H7 (cell line): ENCODE data around the gene STKLD1. TPM values are rescaled to one million over a fixed set of nuclear protein-coding genes. Genes with fewer than 3 reads are reported as not detected.

ENCODE experiments used
- DNase-seq: peaks from one replicate; pipeline ENCODE4 v3.0.0; 2012
- H3K27me3 ChIP-seq: 2 replicates; pipeline ENCODE4 v1.6.0; 2011; ENCODE audit warnings: mild to moderate bottlenecking, low read length; ENCODE audit not compliant: control insufficient read depth, insufficient read depth
- H3K36me3 ChIP-seq: replicated peaks from 2 replicates; pipeline ENCODE4 v1.5.1; 2011; ENCODE audit warnings: low read length; ENCODE audit not compliant: control insufficient read depth, insufficient read depth
- H3K4me3 ChIP-seq: 2 replicates; pipeline ENCODE4 v1.5.1; 2011; ENCODE audit warnings: low read depth, mild to moderate bottlenecking, control low read depth, low read length, moderate library complexity; ENCODE audit not compliant: insufficient read depth
- total RNA-seq: library from RNA; depleted of rRNA; stranded (reverse); fragments of >200 nt; shearing (Covaris generic); gene quantifications from 2 replicates; pipeline ENCODE4 v1.2.3, GENCODE V29; 2014

STKLD1 gene
- total RNA-seq, 1 experiment from 2014 or later = 0.17 TPM

DNA sequence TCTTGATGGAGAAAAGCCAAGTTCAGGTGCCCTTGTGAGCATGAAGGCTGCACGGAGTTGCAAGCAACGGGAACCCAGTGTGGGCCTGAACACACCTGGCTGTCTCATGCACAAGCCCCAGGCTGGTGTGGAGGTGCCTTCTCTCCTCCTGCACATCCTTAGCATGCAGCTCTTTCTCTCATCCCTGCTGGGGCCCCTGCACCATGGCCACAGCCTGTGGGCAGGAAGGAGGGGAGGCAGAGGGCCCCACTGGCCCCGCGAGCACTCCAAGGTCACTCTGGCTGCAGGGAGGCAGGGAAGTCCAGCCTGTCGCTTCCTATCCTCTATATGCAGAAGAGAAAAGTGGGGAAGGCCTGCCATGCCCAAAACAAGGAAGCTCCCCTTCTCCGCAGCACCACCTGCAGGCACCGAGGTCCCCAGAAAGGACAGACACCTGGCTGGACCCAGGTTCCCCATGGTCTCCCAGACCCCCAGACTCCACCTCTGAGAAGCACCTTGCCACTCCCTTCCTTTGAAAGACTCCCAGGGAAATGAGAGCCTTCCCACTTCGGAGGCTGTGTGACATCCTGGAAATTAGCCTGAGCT lies 18.6 kb downstream of the STKLD1 start:
- Histone ChIP-seq H3K4me3 (no peak overlapping the region), H3K36me3 (no peaks in the 10 kb centered on the region), H3K27me3 (no peaks in the 10 kb centered on the region)
- DNase-seq = peak; percentile 56

- Histone ChIP-seq H3K36me3 (no peaks in the 10 kb centered on the region), H3K27me3 (no peaks in the 10 kb centered on the region), H3K4me3 (no peak overlapping the region)
- DNase-seq = peak; percentile 91
Measured at GRCh38 chr9:133396952-133397351, 20.8 kb downstream of the STKLD1 start.

- DNase-seq = peak; percentile 31
- Histone ChIP-seq H3K4me3 (no peak overlapping the region), H3K27me3 (no peaks in the 10 kb centered on the region), H3K36me3 (no peaks in the 10 kb centered on the region)
Measured at GRCh38 chr9:133397370-133397769, 21.2 kb downstream of the STKLD1 start.

- DNase-seq = peak; percentile 37
- Histone ChIP-seq H3K4me3 (no peak overlapping the region), H3K36me3 (no peaks in the 10 kb centered on the region), H3K27me3 (no peaks in the 10 kb centered on the region)
Measured at GRCh38 chr9:133397895-133398294, 21.7 kb downstream of the STKLD1 start.

DNA sequence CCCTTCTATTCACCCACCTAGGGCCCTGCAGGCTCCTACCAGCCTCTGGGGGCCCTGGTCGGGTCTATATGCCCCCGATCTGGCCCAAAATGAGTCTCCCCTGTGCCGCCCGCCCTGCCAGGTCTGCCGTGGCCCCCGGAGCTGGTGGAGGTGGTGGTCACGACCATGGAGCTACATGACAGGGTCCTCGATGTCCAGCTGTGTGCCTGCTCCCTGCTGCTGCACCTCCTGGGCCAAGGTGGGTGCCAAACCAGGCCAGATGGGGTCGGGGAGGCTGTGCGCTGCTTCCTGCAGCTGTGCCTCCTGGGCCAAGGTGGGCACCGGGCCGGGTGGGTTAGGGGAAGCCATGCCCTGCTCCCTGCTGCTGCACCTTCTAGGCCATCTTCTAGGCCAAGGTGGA lies 24.1 kb downstream of the STKLD1 start:
- H3K27me3 ChIP-seq = no peaks in the 10 kb centered on the region
- peaks cover 3% of the 10 kb centered on the region for H3K36me3 ChIP-seq
- DNase-seq = peak; percentile 46
- no peak overlapping the region for H3K4me3 ChIP-seq

GRCh38 chr9:133401588-133401987 lies 25.4 kb downstream of the STKLD1 start:
- peak; percentile 42 for DNase-seq
- Histone ChIP-seq H3K36me3 (peaks cover 10% of the 10 kb centered on the region), H3K4me3 (no peak overlapping the region), H3K27me3 (no peaks in the 10 kb centered on the region)

DNA sequence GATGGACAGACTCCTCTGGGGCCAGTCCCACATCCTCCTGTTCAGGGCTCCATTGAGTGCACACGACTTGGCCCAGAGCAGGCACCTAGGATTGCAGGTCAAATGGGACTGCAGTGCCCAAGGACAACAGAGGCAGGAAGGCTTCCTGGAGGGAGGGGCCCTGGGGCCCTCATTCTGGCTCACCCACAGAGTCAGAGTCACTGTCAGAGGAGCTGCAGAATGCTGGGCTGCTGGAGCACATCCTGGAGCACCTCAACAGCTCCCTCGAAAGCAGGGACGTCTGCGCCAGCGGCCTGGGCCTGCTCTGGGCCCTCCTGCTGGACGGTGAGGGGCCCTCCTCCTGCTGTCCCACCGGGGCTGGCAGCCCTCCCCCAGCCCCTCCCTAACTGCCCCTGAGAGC lies 26.5 kb downstream of the STKLD1 start:
- H3K4me3 ChIP-seq = no peak overlapping the region
- H3K36me3 ChIP-seq = peaks cover 12% of the 10 kb centered on the region
- peak; percentile 51 for DNase-seq
- H3K27me3 ChIP-seq = no peaks in the 10 kb centered on the region

DNA sequence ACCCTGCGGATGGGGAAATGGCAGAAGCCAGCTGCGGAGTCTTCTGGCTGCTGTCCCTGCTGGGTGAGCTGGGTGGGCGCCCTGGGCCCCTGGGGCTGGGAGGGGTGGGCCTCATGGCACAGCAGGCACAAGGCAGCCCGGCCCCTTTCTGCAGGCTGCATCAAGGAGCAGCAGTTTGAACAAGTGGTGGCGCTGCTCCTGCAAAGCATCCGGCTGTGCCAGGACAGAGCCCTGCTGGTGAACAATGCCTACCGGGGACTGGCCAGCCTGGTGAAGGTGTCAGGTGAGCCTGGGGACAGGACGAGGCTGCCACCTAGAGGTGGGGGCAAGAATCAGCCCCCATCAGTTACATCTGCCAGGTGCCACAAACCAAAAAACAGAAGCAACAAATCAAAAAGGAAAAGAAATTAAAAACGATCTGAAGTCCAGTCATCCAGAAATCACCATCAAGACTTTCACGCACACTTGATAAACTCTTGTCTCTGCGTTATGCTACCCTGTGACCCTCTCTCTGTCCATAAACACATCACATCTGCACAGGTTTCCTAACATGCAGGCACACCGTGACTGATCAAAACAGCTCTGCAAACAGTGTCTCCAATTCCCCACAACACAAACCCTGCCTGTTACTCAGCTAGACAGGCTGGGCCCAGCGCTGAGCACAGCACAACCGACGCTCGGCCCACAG lies 27.7 kb downstream of the STKLD1 start:
- H3K4me3 ChIP-seq = no peak overlapping the region
- no peaks in the 10 kb centered on the region for H3K27me3 ChIP-seq
- peaks cover 12% of the 10 kb centered on the region for H3K36me3 ChIP-seq
- DNase-seq = peak; percentile 92

DNA sequence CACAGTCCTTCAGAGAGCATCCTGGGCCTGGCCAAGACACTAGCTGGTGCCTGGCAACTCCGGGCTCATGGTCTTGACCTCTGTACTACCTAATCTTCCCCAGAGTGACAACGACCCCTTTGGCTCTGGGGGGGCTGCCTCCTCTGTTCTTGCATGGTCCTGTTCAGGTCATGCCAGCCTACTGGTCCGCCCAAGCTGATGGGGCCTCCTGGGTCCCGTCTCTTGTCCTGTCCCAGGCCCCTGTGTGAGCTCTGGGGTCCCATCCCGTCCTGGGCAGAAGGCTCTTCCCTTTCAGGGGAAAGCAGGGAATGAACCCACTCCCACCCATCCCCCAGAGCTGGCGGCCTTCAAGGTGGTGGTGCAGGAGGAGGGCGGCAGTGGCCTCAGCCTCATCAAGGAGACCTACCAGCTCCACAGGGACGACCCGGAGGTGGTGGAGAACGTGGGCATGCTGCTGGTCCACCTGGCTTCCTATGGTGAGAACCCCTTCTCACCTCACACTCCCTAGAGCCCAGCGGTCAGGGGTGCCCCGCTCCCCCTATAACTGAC lies 28.4 kb downstream of the STKLD1 start:
- H3K36me3 ChIP-seq = peaks cover 13% of the 10 kb centered on the region
- H3K27me3 ChIP-seq = no peaks in the 10 kb centered on the region
- no peak overlapping the region for H3K4me3 ChIP-seq
- peak; percentile 34 for DNase-seq

GRCh38 chr9:133405508-133406438 lies 29.6 kb downstream of the STKLD1 start:
- Histone ChIP-seq H3K27me3 (no peaks in the 10 kb centered on the region), H3K36me3 (peaks cover 20% of the 10 kb centered on the region), H3K4me3 (no peak overlapping the region)
- no peak for DNase-seq

- no peaks in the 10 kb centered on the region for H3K27me3 ChIP-seq
- peaks cover 25% of the 10 kb centered on the region for H3K36me3 ChIP-seq
- DNase-seq = peak; percentile 93
- no peak overlapping the region for H3K4me3 ChIP-seq
Measured at GRCh38 chr9:133406480-133407307, 30.5 kb downstream of the STKLD1 start.

GRCh38 chr9:133408042-133408441 lies 31.9 kb downstream of the STKLD1 start:
- Histone ChIP-seq H3K36me3 (peaks cover 30% of the 10 kb centered on the region), H3K4me3 (no peak overlapping the region), H3K27me3 (no peaks in the 10 kb centered on the region)
- DNase-seq = no peak

- no peak for DNase-seq
- H3K36me3 ChIP-seq = peaks cover 26% of the 10 kb centered on the region
- H3K4me3 ChIP-seq = no peak overlapping the region
- no peaks in the 10 kb centered on the region for H3K27me3 ChIP-seq
Measured at GRCh38 chr9:133415170-133415569, 39.0 kb downstream of the STKLD1 start.
